ENCODE results near the gene DCDC1. TPM values are rescaled to one million over a fixed set of nuclear protein-coding genes. Genes with fewer than 3 reads are reported as not detected.

DCDC1 gene
- total RNA-seq, 1 donor from 2014 or later = 0.03 TPM

DNA sequence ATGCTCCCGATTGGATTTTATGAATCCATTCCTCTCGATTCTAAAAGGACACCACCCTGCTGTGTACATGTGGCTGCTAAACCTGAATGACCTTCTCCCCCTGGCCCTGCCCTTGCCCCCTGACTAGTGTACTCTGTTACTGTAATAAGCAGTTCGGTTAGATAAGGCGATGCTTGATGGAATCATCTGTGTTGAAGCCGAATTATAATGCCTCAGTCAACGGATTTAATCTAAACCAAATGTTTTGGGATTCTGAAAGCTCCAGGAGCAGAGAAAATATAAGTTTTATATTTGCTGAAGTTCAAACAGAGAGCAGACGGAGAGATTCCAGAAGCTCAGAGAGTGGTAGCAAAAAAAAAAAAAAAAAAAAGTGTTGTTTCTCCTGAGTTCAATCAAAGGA lies 508.0 kb downstream of the DCDC1 start:
- no peak for DNase-seq (ENCODE audit: low read depth)

- DNase-seq (ENCODE audit: low read depth) = no peak
Measured at GRCh38 chr11:30861064-30861463, 508.5 kb downstream of the DCDC1 start.

DNA sequence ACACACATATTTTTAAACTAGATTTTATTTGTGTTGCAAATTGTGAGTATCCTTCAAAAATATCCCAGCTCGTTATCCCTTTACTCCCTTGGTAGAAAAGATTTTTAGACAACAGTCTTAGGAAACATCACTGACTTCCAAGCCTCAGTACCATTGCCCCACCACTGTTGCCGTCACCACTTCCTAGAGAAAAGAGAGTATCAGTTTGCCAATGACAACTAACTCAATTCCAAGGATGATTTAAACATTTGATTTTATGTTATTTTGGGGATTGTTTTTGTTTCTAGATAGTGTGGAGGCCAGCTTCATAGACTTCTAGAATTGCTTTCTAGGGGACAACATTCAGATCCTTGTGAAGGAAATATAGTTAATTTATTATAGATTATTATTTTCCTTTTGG lies 509.4 kb downstream of the DCDC1 start:
- DNase-seq (ENCODE audit: low read depth) = no peak

GRCh38 chr11:30859669-30860068 lies 509.9 kb downstream of the DCDC1 start:
- no peak for DNase-seq (ENCODE audit: low read depth)

- peak; percentile 44 for DNase-seq (ENCODE audit: low read depth)
Measured at GRCh38 chr11:30855383-30856006, 514.0 kb downstream of the DCDC1 start.

GRCh38 chr11:30853439-30853838 lies 516.1 kb downstream of the DCDC1 start:
- no peak for DNase-seq (ENCODE audit: low read depth)

- DNase-seq (ENCODE audit: low read depth) = no peak
Measured at GRCh38 chr11:30852645-30853044, 516.9 kb downstream of the DCDC1 start.

- peak; percentile 8 for DNase-seq (ENCODE audit: low read depth)
Measured at GRCh38 chr11:30852091-30852490, 517.4 kb downstream of the DCDC1 start.

DNA sequence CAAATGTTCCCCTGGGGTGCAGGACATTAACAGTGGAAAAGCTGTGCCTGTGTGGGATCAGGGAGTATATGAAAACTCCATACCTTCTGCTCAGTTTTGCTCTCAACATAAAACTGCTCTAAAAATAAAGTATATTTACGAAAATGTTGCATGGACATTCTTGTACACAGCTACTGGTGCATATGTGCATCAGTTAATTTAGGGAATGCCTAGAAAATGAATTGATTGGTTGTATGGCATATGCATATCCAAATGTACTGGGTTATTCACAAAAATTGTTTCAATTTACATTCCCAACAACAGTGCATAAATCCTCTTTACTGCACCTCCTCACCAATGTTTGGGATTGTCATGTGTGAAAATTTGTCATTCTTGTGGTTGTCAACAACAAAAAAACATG lies 532.3 kb downstream of the DCDC1 start:
- no peak for DNase-seq (ENCODE audit: low read depth)

- no peak for DNase-seq (ENCODE audit: low read depth)
Measured at GRCh38 chr11:30832831-30833230, 536.7 kb downstream of the DCDC1 start.

DNA sequence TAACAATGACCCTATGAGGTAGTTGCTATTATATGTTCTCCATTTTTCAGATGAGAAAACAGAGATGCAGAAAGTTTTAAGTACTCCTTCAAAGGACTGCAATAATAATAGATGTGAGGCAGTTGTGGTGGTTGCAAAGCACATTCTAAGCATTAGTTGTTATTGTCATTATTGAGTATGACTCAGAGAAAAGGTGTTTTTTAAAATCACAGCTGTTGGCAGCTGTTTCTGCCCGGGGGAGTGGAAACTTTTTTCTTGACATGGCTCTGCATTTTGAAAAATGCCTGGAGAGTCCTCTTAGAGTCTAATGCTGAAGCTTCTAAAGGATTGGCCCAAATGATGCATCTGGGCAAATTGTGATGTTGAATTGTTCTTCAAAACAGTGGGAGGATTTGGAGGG lies 538.9 kb downstream of the DCDC1 start:
- peak; percentile 65 for DNase-seq (ENCODE audit: low read depth)

- DNase-seq (ENCODE audit: low read depth) = no peak
Measured at GRCh38 chr11:30826911-30827310, 542.6 kb downstream of the DCDC1 start.

GRCh38 chr11:30825723-30826122 lies 543.8 kb downstream of the DCDC1 start:
- DNase-seq (ENCODE audit: low read depth) = no peak

- DNase-seq (ENCODE audit: low read depth) = no peak
Measured at GRCh38 chr11:30823119-30823518, 546.4 kb downstream of the DCDC1 start.

DNA sequence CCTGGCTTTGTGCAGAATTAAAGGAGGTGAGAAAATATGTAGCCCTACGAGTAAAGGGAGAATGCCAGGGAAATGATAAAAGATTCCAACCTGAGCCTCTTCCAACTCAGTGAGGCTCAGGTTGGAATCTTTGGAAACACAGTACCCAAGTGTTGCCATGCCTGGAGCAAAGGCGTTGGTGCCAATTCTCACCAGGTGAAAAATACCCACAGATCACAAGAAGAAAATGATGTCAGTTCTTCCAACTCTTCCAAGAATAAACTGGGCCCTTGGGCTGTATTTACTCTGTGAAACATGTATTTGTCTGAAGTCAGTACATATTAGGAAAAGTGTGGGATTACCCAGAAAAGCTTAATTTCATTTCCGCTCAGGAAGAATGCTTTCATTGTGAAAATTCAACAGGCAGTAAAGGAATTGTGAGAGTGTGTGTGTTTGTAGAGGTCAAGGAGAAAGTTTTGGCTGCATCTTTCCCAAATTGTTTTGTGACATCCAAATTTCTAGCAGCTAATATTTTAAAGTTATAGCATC lies 548.0 kb downstream of the DCDC1 start:
- DNase-seq (ENCODE audit: low read depth) = no peak

- peak; percentile 61 for DNase-seq (ENCODE audit: low read depth)
Measured at GRCh38 chr11:30818721-30819120, 550.8 kb downstream of the DCDC1 start.

DNA sequence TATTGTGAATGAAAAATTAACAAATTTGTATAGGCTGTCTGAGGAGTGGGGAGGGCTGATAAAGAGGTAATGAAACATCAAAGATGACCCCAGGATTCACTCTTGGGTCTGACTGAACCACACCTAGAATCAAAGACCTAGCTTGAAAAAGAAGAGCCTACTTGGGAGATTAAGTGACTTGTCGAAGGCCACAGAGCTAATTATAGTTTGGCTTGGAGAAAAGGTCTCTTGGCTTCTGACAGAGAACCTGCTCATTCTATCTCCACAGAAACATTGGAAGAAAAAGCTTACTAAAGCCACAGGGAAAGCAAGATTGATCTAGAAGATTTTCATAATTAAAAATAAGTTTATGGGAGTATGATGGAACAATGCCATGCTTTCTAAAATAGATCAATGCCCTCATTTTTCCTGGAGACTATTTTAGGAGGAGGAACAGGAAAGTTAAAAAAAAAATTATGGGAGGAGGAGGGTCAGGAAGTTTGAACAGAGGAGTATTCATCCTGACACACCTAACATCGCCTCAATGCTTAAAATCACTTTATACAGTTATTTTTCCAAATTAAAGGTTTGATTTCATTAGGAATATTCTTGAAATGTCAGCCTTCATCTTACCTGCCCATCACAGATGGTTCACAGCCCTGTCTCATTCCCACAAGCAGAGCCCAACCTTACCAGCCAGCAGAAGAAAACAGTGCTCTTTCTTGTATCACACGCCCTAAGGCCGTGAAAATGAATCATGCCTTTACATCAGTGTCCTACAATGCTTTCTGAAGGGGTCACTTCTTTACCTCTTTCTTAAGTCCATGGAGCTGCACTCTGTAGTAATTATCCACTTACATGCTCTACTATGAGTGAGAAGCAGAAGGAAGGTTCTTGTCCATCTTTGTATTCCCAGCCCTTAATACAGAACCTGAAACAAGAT lies 552.3 kb downstream of the DCDC1 start:
- peak; percentile 15 for DNase-seq (ENCODE audit: low read depth)

GRCh38 chr11:30815619-30816018 lies 553.9 kb downstream of the DCDC1 start:
- DNase-seq (ENCODE audit: low read depth) = no peak

GRCh38 chr11:30814737-30815136 lies 554.8 kb downstream of the DCDC1 start:
- DNase-seq (ENCODE audit: low read depth) = no peak

All from myocyte (in vitro differentiated cells).